ENCODE measurements around the gene KIZ.
A peak's percentile ranks its signal among the peaks of the same experiment; 100 is the strongest.
"Not testable (repeated sequence)": the region's sequence is repeated elsewhere in the genome, so short reads cannot be mapped to it uniquely, and the experiment has no call there.

KIZ gene

DNA sequence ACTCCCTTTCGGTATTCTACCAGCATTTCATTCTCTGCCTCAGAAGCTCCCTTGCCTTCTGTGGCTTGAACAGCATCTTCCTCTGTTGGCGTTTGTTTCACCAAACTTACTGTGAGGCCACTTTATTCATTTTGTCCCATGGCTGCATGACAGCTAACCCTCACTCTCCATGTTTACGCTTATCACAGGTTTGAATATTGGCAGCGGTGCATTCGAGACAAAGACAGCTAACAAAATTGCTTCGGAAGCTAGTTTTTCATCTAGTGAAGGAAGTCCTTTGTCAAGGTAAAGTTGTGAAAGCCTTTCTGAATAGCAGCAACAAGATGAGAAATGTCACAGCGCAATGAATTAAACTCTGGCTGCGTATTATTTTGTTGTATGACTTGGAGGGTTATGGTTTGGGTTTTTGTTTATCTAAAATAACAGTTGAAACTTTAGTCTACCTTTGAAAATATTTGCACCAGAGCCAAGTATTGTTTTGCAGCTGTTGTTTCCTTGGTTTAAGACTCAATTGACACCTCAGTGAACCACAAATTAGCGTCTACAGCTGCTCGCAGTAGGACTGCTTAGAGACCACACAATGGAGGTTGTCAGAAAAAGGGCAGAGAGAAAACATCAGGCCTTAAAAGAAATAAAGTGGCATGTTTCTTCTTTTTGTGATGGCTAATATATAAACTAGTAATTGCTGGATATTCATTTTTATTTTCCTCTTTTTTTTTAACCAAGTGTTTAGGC is 106.8 kb downstream of the KIZ start:
- FAIRE-seq = no peak

DNA sequence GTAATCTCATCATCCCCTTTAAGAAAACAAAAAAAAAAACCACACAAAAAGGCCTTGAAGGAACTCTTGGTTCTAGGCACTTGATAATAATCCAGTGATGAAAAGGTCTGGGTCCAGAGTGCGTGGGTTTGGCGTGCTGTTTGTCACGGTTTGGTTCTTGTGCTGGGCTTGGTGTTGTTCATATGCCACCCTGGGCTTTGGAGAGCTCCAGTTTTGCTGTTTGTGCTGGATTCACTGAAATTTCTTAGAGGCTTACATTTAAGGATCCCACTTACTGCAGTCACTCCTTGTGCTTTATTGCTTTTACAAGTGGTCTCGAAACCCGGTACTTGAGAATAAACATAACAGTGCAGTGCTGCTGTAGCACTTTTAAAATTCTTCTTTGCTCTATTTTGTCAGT is 108.4 kb downstream of the KIZ start:
- FAIRE-seq = no peak

DNA sequence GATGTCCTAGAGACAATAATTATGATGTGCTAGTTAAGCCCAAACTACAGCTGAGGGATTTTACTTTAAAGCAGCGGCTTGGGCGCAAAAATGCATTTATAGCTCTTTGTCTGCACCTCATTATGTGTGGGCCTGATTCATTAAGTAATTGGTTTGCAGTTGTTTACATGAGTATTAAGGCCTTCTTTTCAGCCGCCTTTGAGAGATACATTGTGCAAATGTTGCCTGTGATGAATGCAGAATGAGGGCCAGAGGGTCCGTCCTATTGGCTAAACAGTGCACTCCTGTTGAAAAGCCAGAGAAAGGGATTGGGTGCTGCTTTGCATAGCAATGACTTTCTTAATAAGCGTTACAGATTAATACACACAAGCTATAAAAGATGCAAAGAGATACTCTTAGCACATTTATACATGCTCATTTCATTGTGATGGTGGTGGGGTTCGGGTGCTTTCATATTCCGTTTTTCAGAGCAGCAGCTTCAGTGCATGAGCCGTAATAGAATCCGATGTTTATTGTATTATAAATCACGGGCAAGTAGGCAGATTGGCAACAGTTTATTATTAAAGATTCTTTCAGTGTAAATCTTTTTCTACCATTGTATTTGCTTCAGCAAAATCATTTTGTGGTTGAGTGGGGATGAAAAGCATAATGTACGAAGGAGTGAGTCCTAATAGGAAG is 109.1 kb downstream of the KIZ start:
- FAIRE-seq = no peak

DNA sequence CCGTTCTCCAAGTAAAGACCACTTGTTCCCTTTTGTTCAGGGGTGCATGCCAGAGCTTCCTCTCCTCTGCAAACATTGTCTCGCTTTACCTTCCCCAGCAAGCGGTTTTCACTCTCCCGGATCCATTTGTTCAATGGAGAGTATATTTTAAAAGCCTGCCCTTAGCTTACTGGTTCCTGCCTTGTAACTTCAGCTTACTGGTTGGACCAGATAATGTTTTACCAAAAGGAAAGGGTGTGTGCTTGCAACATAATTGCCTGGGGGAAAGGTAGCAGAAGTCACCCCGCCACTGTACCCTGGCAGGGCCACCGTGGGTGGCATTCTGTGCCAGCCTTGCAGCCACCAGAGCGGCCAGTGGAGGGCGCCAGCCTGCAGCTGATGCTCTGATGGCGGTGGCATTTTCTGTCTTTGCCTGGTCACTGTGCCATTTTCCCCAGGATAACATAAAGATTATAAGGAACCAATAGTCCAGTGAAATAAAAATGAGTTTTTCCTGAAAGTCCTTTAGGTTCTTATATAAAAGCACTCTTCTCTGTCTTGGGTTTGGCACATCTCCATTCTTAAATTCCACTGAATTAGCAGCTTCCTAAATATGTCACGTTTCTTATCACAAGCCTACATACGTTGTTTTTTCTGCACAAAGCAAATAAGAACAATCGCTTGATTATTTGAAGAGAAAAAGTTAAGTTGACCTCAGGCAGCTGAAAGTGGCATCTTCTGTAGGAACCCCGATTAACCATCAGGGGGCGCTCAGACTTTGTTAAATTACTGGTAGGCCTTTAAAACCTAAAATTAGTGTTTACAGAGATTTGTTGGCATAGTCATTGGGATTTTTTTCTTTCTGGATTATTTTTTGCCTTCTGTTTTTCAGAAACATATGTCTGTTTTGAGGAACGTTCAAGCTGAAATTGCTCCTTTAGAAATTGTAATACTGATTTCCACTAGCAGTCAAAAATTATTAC is 109.9 kb downstream of the KIZ start:
- peak; percentile 79 for FAIRE-seq

DNA sequence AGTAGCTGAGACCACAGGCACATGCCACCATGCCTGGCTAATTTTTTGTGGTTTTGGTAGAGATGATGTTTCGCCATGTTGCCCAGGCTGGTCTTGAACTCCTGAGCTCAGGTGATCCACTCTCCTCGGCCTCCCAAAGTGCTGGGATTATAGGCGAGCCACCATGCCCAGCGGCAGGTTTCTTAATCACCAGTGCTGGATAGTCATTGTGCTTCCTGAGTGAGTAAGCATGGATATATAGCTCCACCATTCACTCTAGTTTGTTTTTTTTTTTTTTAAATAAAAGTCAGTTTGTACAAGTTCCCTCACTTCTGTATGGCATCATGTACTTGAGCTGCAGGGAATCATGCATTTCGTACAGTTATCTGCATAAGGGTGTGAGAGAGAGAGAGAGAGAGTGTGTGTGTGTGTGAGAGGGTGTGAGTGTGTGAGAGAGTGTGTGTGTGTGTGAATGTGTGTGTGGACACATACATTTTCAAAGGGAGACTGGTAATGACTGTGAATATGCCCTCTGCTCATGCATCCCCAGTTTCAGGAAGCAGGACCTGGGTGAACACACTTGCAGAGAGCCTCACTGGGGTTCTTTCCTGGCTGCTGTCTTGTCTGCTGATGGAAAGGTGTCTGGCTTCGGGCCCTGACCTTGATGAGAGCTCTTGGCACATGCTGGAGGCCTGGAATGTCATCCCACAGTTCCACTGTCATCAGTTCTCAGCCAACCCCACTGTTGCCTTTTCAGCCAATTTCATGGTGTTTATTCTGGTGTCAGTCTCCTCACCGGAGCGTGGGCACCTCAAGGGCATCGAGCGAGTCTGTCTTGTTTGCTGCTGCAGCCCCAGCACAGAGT is 112.3 kb downstream of the KIZ start:
- no peak for FAIRE-seq

DNA sequence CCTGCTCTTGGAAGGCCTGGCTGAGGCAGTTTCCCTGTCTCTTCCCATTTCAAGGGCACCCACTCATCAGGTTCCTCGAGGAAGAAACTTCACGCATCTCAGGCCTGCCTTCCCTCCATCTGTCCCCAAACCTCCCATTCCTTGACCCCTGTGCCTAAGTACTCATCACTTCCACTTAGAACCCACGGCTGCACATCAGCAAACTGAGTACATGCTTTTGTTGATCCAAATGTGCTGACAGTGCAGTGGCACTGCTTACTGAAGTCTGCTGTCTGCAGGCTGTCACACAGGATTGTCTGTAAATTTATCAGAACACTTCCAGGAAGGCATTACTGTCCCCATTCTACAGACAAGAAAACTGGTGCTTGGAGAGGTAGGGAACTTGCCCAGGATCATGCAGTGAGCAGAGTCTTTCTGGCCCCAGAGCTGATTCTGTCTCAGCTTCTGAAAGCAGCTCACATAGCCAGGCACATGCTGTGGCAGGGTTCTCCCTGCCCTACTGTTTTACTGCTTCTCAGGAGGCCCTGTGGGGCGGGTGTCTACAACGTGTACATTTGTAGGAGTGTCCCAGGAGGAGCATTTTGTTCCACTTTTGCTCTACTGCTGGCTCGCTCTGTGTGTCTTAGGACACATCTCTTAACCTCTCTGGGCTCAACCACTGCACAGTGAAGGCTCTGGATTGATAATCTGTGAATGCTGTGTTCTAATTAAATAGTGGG is 113.1 kb downstream of the KIZ start:
- no peak for FAIRE-seq

DNA sequence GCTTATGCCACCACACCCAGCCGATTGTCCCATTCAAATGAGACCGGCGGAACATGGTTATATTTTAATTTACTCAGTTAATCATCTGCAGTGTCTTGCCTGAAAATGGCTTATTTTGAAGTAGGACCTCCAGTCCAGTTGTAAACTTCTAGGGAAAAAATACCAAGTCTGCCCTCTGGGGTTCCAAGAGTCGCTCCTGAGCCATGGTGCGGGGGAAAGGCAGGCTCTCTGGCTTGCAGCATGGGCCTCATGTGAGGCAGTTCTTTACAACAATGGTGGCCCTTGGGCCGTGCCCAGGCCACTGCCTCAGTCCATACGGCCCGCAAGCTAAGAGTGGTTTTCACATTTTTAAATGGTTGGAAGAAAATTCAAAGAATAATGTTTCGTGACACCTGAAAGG is 114.5 kb downstream of the KIZ start:
- FAIRE-seq = no peak

DNA sequence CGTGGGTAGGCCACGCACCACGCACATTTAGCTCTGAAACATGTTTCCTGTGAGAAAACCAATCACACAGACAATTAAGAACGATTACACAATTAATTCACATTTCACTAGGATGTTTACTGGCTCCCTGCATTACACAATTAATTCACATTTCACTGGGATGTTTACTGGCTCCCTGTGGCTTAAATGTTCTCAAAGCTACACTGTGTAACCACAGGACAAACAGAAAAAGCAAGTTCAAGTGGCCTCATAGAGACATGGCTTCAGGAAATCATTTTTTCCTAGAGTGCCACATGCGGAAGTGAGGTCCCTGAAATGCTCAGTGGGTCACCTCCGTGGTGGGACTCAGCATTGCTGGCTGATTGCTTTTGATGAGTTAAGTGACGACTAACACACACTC is 115.5 kb downstream of the KIZ start:
- no peak for FAIRE-seq

DNA sequence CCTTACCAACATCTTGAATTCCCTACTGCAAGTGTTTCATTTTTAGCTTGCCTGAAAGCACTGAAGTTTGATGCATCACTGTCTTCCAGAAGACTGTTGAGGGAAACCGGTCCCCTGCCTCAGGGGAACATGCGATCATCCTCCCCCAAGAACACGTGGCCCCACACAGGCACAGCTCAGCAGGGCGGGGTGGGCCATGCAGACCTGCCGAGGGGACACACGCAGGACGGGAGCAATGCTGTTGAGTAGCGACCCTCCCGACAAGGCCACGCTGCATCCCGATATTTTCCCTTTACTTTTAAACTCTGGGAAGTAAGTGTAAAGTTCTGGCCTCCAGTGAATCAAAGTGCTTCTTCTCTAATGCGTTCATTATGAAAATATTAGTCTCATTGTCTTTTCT is 117.9 kb downstream of the KIZ start:
- FAIRE-seq = no peak

DNA sequence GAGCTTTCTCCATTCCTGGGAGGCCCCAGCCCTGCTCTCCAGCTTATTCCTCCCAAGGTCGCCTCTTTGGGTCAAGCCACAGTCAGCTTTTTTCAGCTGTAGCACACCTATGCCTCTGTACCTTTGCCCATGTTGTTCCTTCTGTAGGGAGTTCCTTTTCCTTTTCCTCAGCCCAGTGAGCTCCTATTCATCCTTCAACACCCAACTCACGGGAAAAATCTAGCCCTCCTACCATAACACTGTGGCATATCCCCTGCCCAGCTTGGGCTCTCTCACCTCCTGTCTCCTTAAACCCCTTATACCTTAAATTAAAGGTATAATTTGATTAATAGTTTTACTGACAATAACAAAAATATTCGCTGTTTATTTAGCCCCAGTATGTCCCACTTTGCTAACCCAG is 118.9 kb downstream of the KIZ start:
- no peak for FAIRE-seq

DNA sequence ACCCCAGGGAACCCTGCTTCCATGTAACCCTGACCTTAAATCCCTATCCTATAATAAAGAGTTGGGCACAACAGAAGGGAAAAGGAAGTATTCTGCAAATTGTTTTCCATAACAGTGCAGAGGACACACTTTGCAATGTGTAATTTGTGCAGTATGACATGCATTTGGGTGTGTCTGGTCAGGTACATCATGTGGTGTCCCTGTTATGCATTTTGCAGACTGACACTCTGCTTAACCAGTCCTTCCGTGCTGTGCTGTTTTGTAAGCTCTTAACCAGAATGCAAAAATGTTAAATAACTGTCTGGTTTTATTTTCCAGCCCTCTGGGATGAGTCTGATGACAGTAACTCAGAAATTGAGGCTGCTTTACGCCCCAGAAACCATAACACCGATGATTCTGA is 120.3 kb downstream of the KIZ start:
- FAIRE-seq = no peak

DNA sequence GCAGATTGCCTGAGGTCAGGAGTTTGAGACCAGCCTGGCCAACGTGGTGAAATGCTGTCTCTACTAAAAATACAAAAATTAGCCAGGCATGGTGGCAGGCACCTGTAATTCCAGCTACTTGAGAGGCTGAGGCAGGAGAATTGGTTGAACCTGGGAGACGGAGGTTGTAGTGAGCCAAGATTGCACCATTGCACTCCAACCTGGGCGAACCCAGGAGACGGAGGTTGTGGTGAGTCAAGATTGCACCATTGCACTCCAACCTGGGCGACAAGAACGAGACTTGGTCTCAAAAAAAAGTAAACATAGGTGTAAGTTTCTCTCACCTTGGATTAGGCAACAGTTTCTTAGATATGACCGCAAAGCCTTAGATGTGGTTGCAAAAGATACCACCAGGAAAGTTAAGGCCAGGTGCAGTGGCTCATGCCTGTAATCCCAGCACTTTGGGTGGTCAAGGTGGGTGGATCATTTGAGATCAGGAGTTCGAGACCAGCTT is 121.8 kb downstream of the KIZ start:
- FAIRE-seq = not testable (repeated sequence)

DNA sequence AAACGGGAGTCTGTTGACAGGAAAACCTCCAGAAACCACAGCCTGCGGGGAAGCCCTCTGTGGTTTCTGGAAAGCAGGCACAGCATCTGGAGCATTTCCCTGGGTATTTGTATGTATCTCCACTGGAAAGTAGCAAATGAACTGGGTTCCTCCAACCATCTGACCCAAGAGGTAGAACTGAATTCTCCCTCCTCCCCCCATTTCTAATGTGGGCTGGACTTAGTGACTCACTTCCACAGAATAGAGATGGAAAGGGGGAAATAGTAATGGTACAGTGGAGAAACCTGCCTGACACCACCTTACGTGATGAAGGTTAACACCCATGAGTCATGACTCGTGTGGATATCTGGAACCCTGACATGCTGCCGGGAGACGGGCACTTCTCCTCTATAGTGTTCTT is 125.4 kb downstream of the KIZ start:
- no peak for FAIRE-seq

DNA sequence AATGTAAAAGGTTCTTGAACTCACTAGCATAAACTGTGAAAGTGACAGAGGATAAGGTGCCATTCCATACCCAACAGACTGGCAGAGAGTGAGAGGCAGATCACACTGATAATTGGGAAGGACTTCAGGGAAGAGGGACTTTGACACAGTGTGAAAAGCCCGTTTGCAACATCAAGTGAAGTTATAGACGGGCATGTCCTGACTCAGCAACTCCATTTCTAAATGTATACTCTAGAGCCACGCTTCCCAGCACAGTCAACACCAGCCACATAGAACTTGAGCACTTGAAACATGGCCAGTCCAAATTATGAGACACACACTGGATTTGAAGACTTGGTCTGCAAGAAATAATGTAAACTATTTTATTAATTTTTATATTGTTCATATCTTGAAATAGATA is 131.3 kb downstream of the KIZ start:
- FAIRE-seq = no peak

DNA sequence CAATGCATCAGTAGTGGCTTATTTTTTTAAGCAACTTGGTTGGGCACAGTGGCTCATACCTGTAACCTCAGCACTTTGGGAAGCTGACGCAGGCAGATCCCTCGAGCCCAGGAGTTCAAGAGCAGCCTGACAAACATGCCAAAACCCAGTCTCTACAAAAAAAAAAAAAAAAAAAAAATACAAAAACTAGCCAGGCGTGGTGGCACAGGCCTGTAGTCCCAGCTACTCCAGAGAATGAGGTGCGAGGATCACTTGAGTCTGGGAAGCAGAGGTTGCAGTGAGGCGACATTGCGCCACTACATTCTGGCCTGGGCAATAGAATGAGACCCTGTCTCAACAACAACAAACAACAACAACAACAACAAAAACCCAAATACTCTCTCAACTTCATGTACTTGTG is 132.5 kb downstream of the KIZ start:
- no peak for FAIRE-seq

DNA sequence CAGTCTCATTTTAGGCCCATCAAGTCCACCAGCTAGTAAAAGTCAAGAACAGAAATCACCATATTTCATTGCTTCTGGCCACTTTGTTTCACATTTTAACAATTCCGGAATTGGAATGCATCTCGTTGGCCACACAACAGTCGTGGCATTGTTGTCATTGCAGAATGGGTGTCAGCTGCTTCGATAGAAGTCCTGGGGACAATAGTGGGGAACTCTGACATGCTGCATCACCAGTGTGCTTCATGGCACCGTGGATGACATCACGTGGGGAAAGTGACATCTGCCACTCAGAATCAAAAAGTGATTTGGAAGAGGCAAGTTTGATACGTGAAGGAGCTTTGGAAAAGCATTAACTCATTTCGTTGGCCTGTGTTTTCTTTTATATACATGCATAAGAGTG is 133.5 kb downstream of the KIZ start:
- FAIRE-seq = no peak

DNA sequence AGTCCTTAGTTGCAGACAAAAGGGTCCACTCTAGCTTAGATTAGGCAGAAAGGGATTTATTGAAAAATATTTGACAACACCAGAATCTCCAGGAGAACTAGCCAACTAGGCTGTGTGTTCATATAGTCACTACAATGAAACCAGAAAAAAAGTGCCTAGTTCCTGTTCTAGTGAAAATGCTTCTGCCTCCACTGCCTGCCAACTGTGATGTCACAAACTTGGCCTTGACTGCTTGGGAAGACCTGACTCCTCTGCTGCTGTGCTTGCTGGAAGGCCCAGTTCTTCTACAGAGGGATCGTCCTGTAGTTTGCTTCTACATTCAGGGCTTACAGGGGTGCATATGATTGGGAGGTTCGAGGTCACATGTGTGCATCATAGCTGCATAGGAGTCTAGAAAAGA is 136.9 kb downstream of the KIZ start:
- no peak for FAIRE-seq

DNA sequence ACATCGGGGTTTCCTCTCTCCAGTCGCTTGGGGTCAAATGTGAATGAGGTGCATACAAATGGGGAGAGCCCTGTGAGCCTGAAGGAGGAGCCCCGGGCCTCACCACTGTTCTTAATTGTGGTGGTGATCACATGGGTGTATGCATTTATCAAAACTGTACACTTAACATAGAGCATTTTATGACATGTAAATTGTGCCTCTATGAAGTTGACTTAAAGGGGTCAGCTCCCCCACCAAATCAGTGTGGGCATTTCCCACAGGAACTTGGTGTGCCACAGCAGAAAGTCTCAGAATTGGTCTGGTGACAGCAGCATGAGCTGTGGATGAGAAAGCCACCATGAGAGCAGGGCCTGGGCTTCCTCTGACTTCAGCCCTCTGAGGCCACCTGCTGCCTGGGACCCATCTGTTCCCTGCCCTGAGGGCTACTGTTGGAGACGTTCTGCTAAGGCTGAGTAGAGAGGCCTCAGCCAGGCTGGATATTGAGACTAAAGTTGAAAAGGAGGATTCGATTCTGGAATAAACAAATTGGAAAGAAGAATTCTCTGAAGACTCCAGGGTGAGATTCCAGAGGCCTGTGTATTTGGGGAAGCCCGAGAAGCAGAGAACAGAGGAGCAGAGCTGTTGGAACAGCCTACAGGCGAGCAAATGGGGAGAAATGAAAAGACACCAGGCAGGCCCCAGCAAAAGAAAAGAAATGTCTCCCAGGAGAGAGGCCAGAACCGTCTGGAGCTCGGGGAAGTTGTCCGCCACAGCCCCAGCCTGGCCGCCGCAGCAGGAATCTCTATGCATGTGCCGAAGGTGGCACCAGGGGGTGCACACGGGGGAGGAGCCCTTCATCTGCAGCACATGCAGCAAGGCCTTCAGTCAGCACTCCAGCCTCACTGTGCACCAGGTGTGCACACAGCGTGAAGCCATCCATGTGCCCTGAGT is 139.6 kb downstream of the KIZ start:
- no peak for FAIRE-seq

DNA sequence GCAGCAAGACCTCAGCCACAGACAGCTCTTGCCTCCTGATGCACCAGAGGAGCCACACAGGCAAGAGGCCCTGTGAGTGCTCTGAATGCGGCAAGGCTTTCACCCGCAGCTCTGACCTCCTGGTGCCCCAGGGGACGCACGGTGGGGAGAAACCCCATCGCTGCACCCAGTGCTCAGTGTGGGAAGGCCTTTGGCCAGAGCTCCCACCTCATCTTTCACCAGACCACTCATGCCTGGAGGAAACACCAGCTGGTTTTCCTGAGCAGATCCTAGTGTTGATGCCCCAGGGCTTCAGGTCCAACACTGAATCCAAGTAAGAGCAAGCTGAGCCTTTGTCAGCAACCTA is 140.3 kb downstream of the KIZ start:
- FAIRE-seq = no peak

DNA sequence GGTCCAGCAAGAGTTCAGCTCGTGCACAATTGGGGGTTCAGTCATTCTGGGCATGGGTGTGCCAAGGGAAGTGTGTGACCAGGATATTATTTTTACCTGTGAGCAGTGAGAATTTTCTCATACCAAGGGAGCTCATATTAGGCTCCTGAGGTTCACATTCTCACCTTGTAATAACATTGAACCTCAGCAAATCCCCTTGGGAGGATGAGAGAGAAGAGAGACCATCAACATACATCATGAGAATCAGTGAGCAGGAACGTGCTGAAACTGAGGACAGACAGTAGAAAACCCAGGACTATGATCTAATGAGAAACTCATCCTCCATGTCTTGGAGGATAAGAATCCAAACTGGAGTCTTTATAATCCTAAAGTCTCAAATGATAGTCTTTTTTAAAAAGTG is 143.9 kb downstream of the KIZ start:
- no peak for FAIRE-seq

DNA sequence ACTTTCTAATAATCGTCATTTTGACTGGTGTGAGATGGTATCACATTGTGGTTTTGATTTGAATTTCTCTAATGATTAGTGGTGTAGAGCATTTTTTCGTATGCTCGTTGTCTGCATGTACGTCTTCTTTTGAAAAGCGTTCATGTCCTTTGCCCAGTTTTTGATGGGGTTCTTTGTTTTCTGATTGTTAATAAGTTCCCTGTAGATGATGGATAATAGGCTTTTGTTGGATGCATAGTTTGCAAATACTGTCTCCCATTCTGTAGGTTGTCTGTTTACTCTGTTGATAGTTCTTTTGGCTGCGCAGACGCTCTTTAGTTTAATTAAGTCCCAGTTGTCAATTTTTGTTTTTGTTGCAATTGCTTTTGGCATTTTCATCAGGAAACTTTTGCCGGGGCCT is 144.9 kb downstream of the KIZ start:
- FAIRE-seq = no peak

Measured in endometrium (tissue), 2 donors.